Activated T-helper 17 cell treated with anti-CD3 and anti-CD28 coated beads, Interleukin-2, amount 50 U/mL, for 72 hours (primary cell): ENCODE measurements around the gene LAMP2. TPM values are rescaled to one million over a fixed set of nuclear protein-coding genes. Genes with fewer than 3 reads are reported as not detected.
A peak's percentile ranks its signal among the peaks of the same experiment; 100 is the strongest.

Experiments used
- ATAC-seq: fragments of 150-1000 bp; cut with Tn5 transposase; replicated peaks from 2 replicates; pipeline ENCODE4 v1.10.0; 2021; ENCODE audit warnings: mild to moderate bottlenecking, moderate library complexity
- H3K27ac Mint-ChIP-seq: one replicate; pipeline ENCODE4 v1.8.0; 2022; ENCODE audit warnings: mixed read lengths
- H3K27me3 Mint-ChIP-seq: one replicate; pipeline ENCODE4 v1.8.0; 2022; ENCODE audit warnings: mixed read lengths
- H3K36me3 Mint-ChIP-seq: one replicate; pipeline ENCODE4 v1.8.0; 2022; ENCODE audit warnings: low read depth, mild to moderate bottlenecking, mixed read lengths
- H3K4me1 Mint-ChIP-seq: one replicate; pipeline ENCODE4 v1.8.0; 2022; ENCODE audit warnings: mixed read lengths
- H3K4me3 Mint-ChIP-seq: one replicate; pipeline ENCODE4 v1.8.0; 2022; ENCODE audit warnings: mild to moderate bottlenecking, mixed read lengths
- H3K9me3 Mint-ChIP-seq: one replicate; pipeline ENCODE4 v1.8.0; 2022; ENCODE audit warnings: mixed read lengths
- total RNA-seq, 2 donors: library from RNA; stranded (reverse); gene quantifications; one replicate each; pipeline ENCODE4 v1.2.3, GENCODE V29; 2022

Gene LAMP2
- total RNA-seq, 2 donors from 2014 or later: 28.7 to 35.4 TPM

GRCh38 chrX:120428309-120428708, 40.8 kb downstream of the LAMP2 start:
- no peak overlapping the region for H3K4me3 Mint-ChIP-seq
- H3K9me3 Mint-ChIP-seq: no peaks in the 10 kb centered on the region
- peaks cover 5% of the 10 kb centered on the region for H3K4me1 Mint-ChIP-seq
- H3K27me3 Mint-ChIP-seq: no peaks in the 10 kb centered on the region
- H3K36me3 Mint-ChIP-seq: no peaks in the 10 kb centered on the region
- no peak overlapping the region for H3K27ac Mint-ChIP-seq
- no peak for ATAC-seq

- no peak overlapping the region for H3K4me3 Mint-ChIP-seq
- H3K9me3 Mint-ChIP-seq: no peaks in the 10 kb centered on the region
- H3K27ac Mint-ChIP-seq: no peak overlapping the region
- peaks cover 5% of the 10 kb centered on the region for H3K4me1 Mint-ChIP-seq
- no peaks in the 10 kb centered on the region for H3K27me3 Mint-ChIP-seq
- H3K36me3 Mint-ChIP-seq: no peaks in the 10 kb centered on the region
- no peak for ATAC-seq
These were observed 42.5 kb downstream of the LAMP2 start for GRCh38 chrX:120426599-120426998.

GRCh38 chrX:120419463-120419862, 49.6 kb downstream of the LAMP2 start:
- Mint-ChIP-seq H3K27me3 (no peaks in the 10 kb centered on the region), H3K4me3 (peak overlapping the region; percentile 29), H3K4me1 (no peaks in the 10 kb centered on the region), H3K27ac (peak overlapping the region; percentile 73), H3K36me3 (no peaks in the 10 kb centered on the region), H3K9me3 (no peaks in the 10 kb centered on the region)
- no peak for ATAC-seq

- Mint-ChIP-seq H3K36me3 (no peaks in the 10 kb centered on the region), H3K9me3 (no peaks in the 10 kb centered on the region), H3K27ac (no peak overlapping the region), H3K4me3 (no peak overlapping the region), H3K27me3 (no peaks in the 10 kb centered on the region), H3K4me1 (no peaks in the 10 kb centered on the region)
- ATAC-seq: no peak
These were observed 60.9 kb downstream of the LAMP2 start for GRCh38 chrX:120408168-120408567.

GRCh38 chrX:120406638-120407037, 62.5 kb downstream of the LAMP2 start:
- Mint-ChIP-seq H3K27ac (no peak overlapping the region), H3K9me3 (no peaks in the 10 kb centered on the region), H3K27me3 (no peaks in the 10 kb centered on the region), H3K4me1 (no peaks in the 10 kb centered on the region), H3K36me3 (no peaks in the 10 kb centered on the region), H3K4me3 (no peak overlapping the region)
- ATAC-seq: no peak

GRCh38 chrX:120402369-120402768, 66.7 kb downstream of the LAMP2 start:
- Mint-ChIP-seq H3K36me3 (no peaks in the 10 kb centered on the region), H3K4me1 (no peaks in the 10 kb centered on the region), H3K27ac (no peak overlapping the region), H3K27me3 (no peaks in the 10 kb centered on the region), H3K4me3 (no peak overlapping the region), H3K9me3 (no peaks in the 10 kb centered on the region)
- no peak for ATAC-seq

GRCh38 chrX:120401301-120401700, 67.8 kb downstream of the LAMP2 start:
- Mint-ChIP-seq H3K4me1 (no peaks in the 10 kb centered on the region), H3K4me3 (no peak overlapping the region), H3K36me3 (no peaks in the 10 kb centered on the region), H3K9me3 (no peaks in the 10 kb centered on the region), H3K27ac (no peak overlapping the region), H3K27me3 (no peaks in the 10 kb centered on the region)
- ATAC-seq: no peak

- ATAC-seq: no peak
- H3K27ac Mint-ChIP-seq: no peak overlapping the region
- no peaks in the 10 kb centered on the region for H3K9me3 Mint-ChIP-seq
- H3K27me3 Mint-ChIP-seq: no peaks in the 10 kb centered on the region
- no peak overlapping the region for H3K4me3 Mint-ChIP-seq
- no peaks in the 10 kb centered on the region for H3K4me1 Mint-ChIP-seq
- H3K36me3 Mint-ChIP-seq: no peaks in the 10 kb centered on the region
These were observed 88.4 kb downstream of the LAMP2 start for GRCh38 chrX:120380699-120381098.

- ATAC-seq: no peak
- Mint-ChIP-seq H3K36me3 (no peaks in the 10 kb centered on the region), H3K27me3 (no peaks in the 10 kb centered on the region), H3K4me3 (no peak overlapping the region), H3K27ac (no peak overlapping the region), H3K9me3 (no peaks in the 10 kb centered on the region), H3K4me1 (no peaks in the 10 kb centered on the region)
These were observed 89.0 kb downstream of the LAMP2 start for GRCh38 chrX:120379937-120380681.

GRCh38 chrX:120378570-120378969, 90.5 kb downstream of the LAMP2 start:
- no peaks in the 10 kb centered on the region for H3K36me3 Mint-ChIP-seq
- H3K4me1 Mint-ChIP-seq: no peaks in the 10 kb centered on the region
- H3K27ac Mint-ChIP-seq: no peak overlapping the region

More at GRCh38 chrX:120378570-120378969, 90.5 kb downstream of the LAMP2 start:
- no peak overlapping the region for H3K4me3 Mint-ChIP-seq
- no peak for ATAC-seq
- no peaks in the 10 kb centered on the region for H3K27me3 Mint-ChIP-seq
- H3K9me3 Mint-ChIP-seq: no peaks in the 10 kb centered on the region

Other genes with a start within 250 kb of the LAMP2 start
- gene ZBTB33, start 218.5 kb downstream of the LAMP2 start, total RNA-seq: 10 to 100 TPM; 14.4 to 14.7 TPM
- under 1 TPM in 1 of 2 donors, not detected in 1; 0.08 TPM for gene TMEM255A, start 157.8 kb downstream of the LAMP2 start, total RNA-seq
- not detected for gene ATP1B4, start 107.2 kb downstream of the LAMP2 start, total RNA-seq
- gene CUL4B, start 91.7 kb upstream of the LAMP2 start, total RNA-seq: 10 to 100 TPM; 36.2 to 55.3 TPM
- gene MCTS1, start 134.8 kb upstream of the LAMP2 start, total RNA-seq: 10 to 100 TPM; 39.0 to 48.6 TPM
- gene C1GALT1C1, start 160.8 kb upstream of the LAMP2 start, total RNA-seq: 10 to 100 TPM; 35.1 to 44.6 TPM